Thoracic aorta (tissue), 2 donors: ENCODE measurements around the gene CADPS. TPM values are rescaled to one million over a fixed set of nuclear protein-coding genes. Genes with fewer than 3 reads are reported as not detected.

Experiments used
- ATAC-seq: fragments of 150-250 bp; one replicate; pipeline ENCODE4 v1.8.0; 2017; ENCODE audit warnings: low read depth; ENCODE audit not compliant: insufficient number of reproducible peaks, low FRiP score
- DNase-seq: peaks from one replicate; pipeline ENCODE4 v3.0.0-alpha.2; 2020; ENCODE audit warnings: low spot score
- H3K27ac ChIP-seq, 2 donors: fragments of 200-600 bp; sonication (generic); 1 replicate in 1 of 2; 2 replicates in 1 of 2; pipeline ENCODE4 v1.5.1; 2016; ENCODE audit warnings: mild to moderate bottlenecking in 2 of 2, moderate library complexity in 2 of 2
- H3K27me3 ChIP-seq: fragments of 200-600 bp; sonication (generic); replicated peaks from 2 replicates; pipeline ENCODE4 v1.6.0; 2016; ENCODE audit warnings: mild to moderate bottlenecking; ENCODE audit not compliant: insufficient read depth
- H3K36me3 ChIP-seq: fragments of 200-600 bp; sonication (generic); one replicate; pipeline ENCODE4 v1.5.1; 2016
- H3K4me1 ChIP-seq, 2 donors: fragments of 200-600 bp; sonication (generic); 1 replicate in 1 of 2; 2 replicates in 1 of 2; pipeline versions ENCODE4 v1.5.1 to v1.6.0; 2016; ENCODE audit warnings: low read depth in 2 of 2, mild to moderate bottlenecking in 1 of 2; ENCODE audit not compliant: control insufficient read depth in 1 of 2
- H3K4me3 ChIP-seq: fragments of 200-600 bp; sonication (generic); 2 replicates; pipeline ENCODE4 v1.5.1; 2016; ENCODE audit warnings: mild to moderate bottlenecking
- H3K9me3 ChIP-seq: fragments of 200-600 bp; sonication (generic); 2 replicates; pipeline ENCODE4 v1.5.1; 2016
- CTCF ChIP-seq: fragments of 200-600 bp; sonication (generic); IDR thresholded peaks from one replicate; pipeline ENCODE4 v1.5.1; 2019; ENCODE audit warnings: antibody characterized with exemption
- total RNA-seq, 2 donors: library from RNA; depleted of rRNA; stranded (reverse); fragments of >200 nt; gene quantifications; one replicate each; pipeline versions ENCODE4 v1.1.0 to v1.2.3, GENCODE V29; 2016

The CADPS gene
- total RNA-seq, 2 donors from 2014 or later: 0.14 to 7.2 TPM

GRCh38 chr3:62454916-62455315 lies 420.3 kb downstream of the CADPS start:
- H3K9me3 ChIP-seq: no peaks in the 10 kb centered on the region
- H3K4me1 ChIP-seq: no peaks in the 10 kb centered on the region
- DNase-seq (no peak), ATAC-seq (no peak)
- TF ChIP-seq CTCF: no peak
- no peaks in the 10 kb centered on the region for H3K36me3 ChIP-seq
- no peaks in the 10 kb centered on the region for H3K27me3 ChIP-seq
- H3K27ac ChIP-seq: no peak overlapping the region
- H3K4me3 ChIP-seq: no peak overlapping the region

GRCh38 chr3:62453448-62453847 lies 421.8 kb downstream of the CADPS start:
- DNase-seq: no peak

GRCh38 chr3:62451211-62451887 lies 423.9 kb downstream of the CADPS start:
- no peak for TF ChIP-seq CTCF
- DNase-seq (no peak), ATAC-seq (no peak)
- no peaks in the 10 kb centered on the region for H3K9me3 ChIP-seq
- no peaks in the 10 kb centered on the region for H3K36me3 ChIP-seq
- H3K27me3 ChIP-seq: no peaks in the 10 kb centered on the region
- no peak overlapping the region for H3K4me3 ChIP-seq
- H3K4me1 ChIP-seq: no peaks in the 10 kb centered on the region
- H3K27ac ChIP-seq: no peak overlapping the region

More at GRCh38 chr3:62453448-62453847, 421.8 kb downstream of the CADPS start:
- Histone ChIP-seq H3K27me3 (no peaks in the 10 kb centered on the region), H3K4me3 (no peak overlapping the region), H3K36me3 (no peaks in the 10 kb centered on the region), H3K4me1 (no peaks in the 10 kb centered on the region), H3K27ac (no peak overlapping the region), H3K9me3 (no peaks in the 10 kb centered on the region)
- no peak for TF ChIP-seq CTCF
- ATAC-seq: no peak

- H3K27me3 ChIP-seq: no peaks in the 10 kb centered on the region
- H3K36me3 ChIP-seq: no peaks in the 10 kb centered on the region
- H3K27ac ChIP-seq: no peak overlapping the region
- ATAC-seq (no peak), DNase-seq (no peak)
- peaks cover 0 to 5% of the 10 kb centered on the region in 2 donors for H3K4me1 ChIP-seq
- H3K9me3 ChIP-seq: no peaks in the 10 kb centered on the region
- no peak overlapping the region for H3K4me3 ChIP-seq
- no peak for TF ChIP-seq CTCF
Measured at GRCh38 chr3:62446337-62446940, 428.8 kb downstream of the CADPS start.

- no peak overlapping the region for H3K4me3 ChIP-seq
- H3K4me1 ChIP-seq: peaks cover 0 to 5% of the 10 kb centered on the region in 2 donors
- no peak for TF ChIP-seq CTCF
- no peak overlapping the region for H3K27ac ChIP-seq
- no peak for ATAC-seq
- no peaks in the 10 kb centered on the region for H3K27me3 ChIP-seq
- no peaks in the 10 kb centered on the region for H3K36me3 ChIP-seq
- no peak for DNase-seq
- H3K9me3 ChIP-seq: no peaks in the 10 kb centered on the region
Measured at GRCh38 chr3:62445275-62445674, 429.9 kb downstream of the CADPS start.
